WTC11 (cell line): Measurements from ENCODE around the gene FOXI1. TPM values are rescaled to one million over a fixed set of nuclear protein-coding genes. Genes with fewer than 3 reads are reported as not detected.

Experiments used
- ATAC-seq: fragments of 200-7000 bp; cut with Tn5 transposase; 2 replicates; pipeline ENCODE4 v1.10.0; 2021; ENCODE audit warnings: mild to moderate bottlenecking, moderate library complexity
- CTCF ChIA-PET: fragments of 300-600 bp; sonication (Branson Sonifier 250); formaldehyde crosslinking; loops from one replicate; lab custom pipeline; 2021; ENCODE audit warnings: antibody characterized with exemption; lab: Charles Lee
- POLR2A ChIA-PET: fragments of 350-600 bp; sonication (Branson Sonifier 250); formaldehyde crosslinking; loops from one replicate; lab custom pipeline; 2021; ENCODE audit warnings: antibody characterized with exemption; lab: Charles Lee
- DNase-seq: peaks from one replicate; pipeline ENCODE4 v3.0.0; 2021; ENCODE audit warnings: low spot score
- H3K27ac Mint-ChIP-seq: 2 replicates; pipeline ENCODE4 v1.8.0; 2021; ENCODE audit warnings: mixed read lengths
- H3K27me3 Mint-ChIP-seq: 2 replicates; pipeline ENCODE4 v1.8.0; 2021; ENCODE audit warnings: low read depth, mild to moderate bottlenecking, moderate library complexity, mixed read lengths
- H3K36me3 Mint-ChIP-seq: 2 replicates; pipeline ENCODE4 v1.8.0; 2021; ENCODE audit warnings: mixed read lengths
- H3K4me1 Mint-ChIP-seq: 2 replicates; pipeline ENCODE4 v1.8.0; 2022; ENCODE audit warnings: mixed read lengths
- H3K4me3 Mint-ChIP-seq: 2 replicates; pipeline ENCODE4 v1.8.0; 2021; ENCODE audit warnings: mild to moderate bottlenecking, moderate library complexity, mixed read lengths
- H3K9me3 Mint-ChIP-seq: 2 replicates; pipeline ENCODE4 v1.8.0; 2021; ENCODE audit warnings: mixed read lengths
- AR ChIP-seq: fragments of 250-450 bp; sonication (Bioruptor Pico); IDR thresholded peaks from 2 replicates; pipeline ENCODE4 v1.9.0; 2021; ENCODE audit warnings: mild to moderate bottlenecking
- CREM ChIP-seq: sonication (generic); formaldehyde crosslinking; IDR thresholded peaks from 2 replicates; pipeline ENCODE4 v1.8.1; 2022; ENCODE audit warnings: mild to moderate bottlenecking, missing genetic modification reagents, moderate library complexity
- FOXJ3 ChIP-seq: sonication (generic); formaldehyde crosslinking; IDR thresholded peaks from 2 replicates; pipeline ENCODE4 v1.9.0; 2021; ENCODE audit warnings: missing genetic modification reagents, mild to moderate bottlenecking, borderline replicate concordance
- FOXK1 ChIP-seq: sonication (generic); formaldehyde crosslinking; IDR thresholded peaks from 2 replicates; pipeline ENCODE4 v1.8.0; 2022; ENCODE audit warnings: mild to moderate bottlenecking, moderate library complexity, missing genetic modification reagents
- JUN ChIP-seq: sonication (generic); formaldehyde crosslinking; IDR thresholded peaks from 2 replicates; pipeline ENCODE4 v1.8.0; 2023; ENCODE audit warnings: mild to moderate bottlenecking, missing genetic modification reagents
- MLX ChIP-seq: sonication (generic); formaldehyde crosslinking; IDR thresholded peaks from 2 replicates; pipeline ENCODE4 v1.8.1; 2023; ENCODE audit warnings: mild to moderate bottlenecking, missing genetic modification reagents, moderate library complexity
- NR1H2 ChIP-seq: sonication (generic); formaldehyde crosslinking; IDR thresholded peaks from 2 replicates; pipeline ENCODE4 v1.9.0; 2021; ENCODE audit warnings: mild to moderate bottlenecking, moderate library complexity, missing genetic modification reagents
- NR2C2 ChIP-seq: sonication (generic); formaldehyde crosslinking; IDR thresholded peaks from 2 replicates; pipeline ENCODE4 v1.8.0; 2022; ENCODE audit warnings: mild to moderate bottlenecking, missing genetic modification reagents
- SMAD4 ChIP-seq: sonication (generic); formaldehyde crosslinking; IDR thresholded peaks from 2 replicates; pipeline ENCODE4 v1.8.0; 2022; ENCODE audit warnings: mild to moderate bottlenecking, missing genetic modification reagents
- TEAD1 ChIP-seq: sonication (generic); formaldehyde crosslinking; IDR thresholded peaks from 2 replicates; pipeline ENCODE4 v1.8.0; 2022; ENCODE audit warnings: mild to moderate bottlenecking, missing genetic modification reagents
- ZMAT4 ChIP-seq: fragments of 250-450 bp; sonication (Bioruptor Pico); IDR thresholded peaks from 2 replicates; pipeline ENCODE4 v1.9.0; 2021; ENCODE audit warnings: mild to moderate bottlenecking
- ZNF263 ChIP-seq: sonication (generic); formaldehyde crosslinking; IDR thresholded peaks from 2 replicates; pipeline ENCODE4 v1.8.1; 2022; ENCODE audit warnings: low read depth, mild to moderate bottlenecking, moderate library complexity, missing genetic modification reagents
- ZNF281 ChIP-seq: sonication (generic); formaldehyde crosslinking; IDR thresholded peaks from 2 replicates; pipeline ENCODE4 v1.8.0; 2023; ENCODE audit warnings: mild to moderate bottlenecking, missing genetic modification reagents
- ZNF512 ChIP-seq: sonication (generic); formaldehyde crosslinking; IDR thresholded peaks from 2 replicates; pipeline ENCODE4 v1.8.1; 2022; ENCODE audit warnings: missing genetic modification reagents, borderline replicate concordance
- total RNA-seq: library from RNA; stranded (reverse); gene quantifications from 3 replicates; pipeline ENCODE4 v1.2.3, GENCODE V29; 2021
- TF ChIP-seq, protein P1 (sequence below): sonication (generic); formaldehyde crosslinking; IDR thresholded peaks from 2 replicates; pipeline ENCODE4 v1.8.1; 2022; ENCODE audit warnings: low read depth, missing genetic modification reagents, borderline replicate concordance

The FOXI1 gene
- total RNA-seq, 1 experiment from 2014 or later, result not detected

- TF ChIP-seq, protein P1, sequence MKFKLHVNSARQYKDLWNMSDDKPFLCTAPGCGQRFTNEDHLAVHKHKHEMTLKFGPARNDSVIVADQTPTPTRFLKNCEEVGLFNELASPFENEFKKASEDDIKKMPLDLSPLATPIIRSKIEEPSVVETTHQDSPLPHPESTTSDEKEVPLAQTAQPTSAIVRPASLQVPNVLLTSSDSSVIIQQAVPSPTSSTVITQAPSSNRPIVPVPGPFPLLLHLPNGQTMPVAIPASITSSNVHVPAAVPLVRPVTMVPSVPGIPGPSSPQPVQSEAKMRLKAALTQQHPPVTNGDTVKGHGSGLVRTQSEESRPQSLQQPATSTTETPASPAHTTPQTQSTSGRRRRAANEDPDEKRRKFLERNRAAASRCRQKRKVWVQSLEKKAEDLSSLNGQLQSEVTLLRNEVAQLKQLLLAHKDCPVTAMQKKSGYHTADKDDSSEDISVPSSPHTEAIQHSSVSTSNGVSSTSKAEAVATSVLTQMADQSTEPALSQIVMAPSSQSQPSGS (CRISPR knock-in tag), result no peak
- TF ChIP-seq FOXK1 (CRISPR knock-in tag) (no peak), ZNF512 (CRISPR knock-in tag) (no peak)
- no peak overlapping the region for H3K27ac Mint-ChIP-seq
- ChIA-PET POLR2A (no interaction called here), CTCF (interaction anchor here (0.8 kb wide), 1 partner anchor 63 kb away, joined by 3 read pairs; no protein-coding TSS in a partner anchor)
- DNase-seq, result no peak
- H3K27me3 Mint-ChIP-seq, result no peaks in the 10 kb centered on the region
- H3K4me3 Mint-ChIP-seq, result no peak overlapping the region
- ATAC-seq, result no peak
- H3K4me1 Mint-ChIP-seq, result no peaks in the 10 kb centered on the region
- H3K36me3 Mint-ChIP-seq, result no peaks in the 10 kb centered on the region
- H3K9me3 Mint-ChIP-seq, result no peaks in the 10 kb centered on the region
Observed at GRCh38 chr5:170132976-170133448, 27.3 kb downstream of the FOXI1 start.

DNA sequence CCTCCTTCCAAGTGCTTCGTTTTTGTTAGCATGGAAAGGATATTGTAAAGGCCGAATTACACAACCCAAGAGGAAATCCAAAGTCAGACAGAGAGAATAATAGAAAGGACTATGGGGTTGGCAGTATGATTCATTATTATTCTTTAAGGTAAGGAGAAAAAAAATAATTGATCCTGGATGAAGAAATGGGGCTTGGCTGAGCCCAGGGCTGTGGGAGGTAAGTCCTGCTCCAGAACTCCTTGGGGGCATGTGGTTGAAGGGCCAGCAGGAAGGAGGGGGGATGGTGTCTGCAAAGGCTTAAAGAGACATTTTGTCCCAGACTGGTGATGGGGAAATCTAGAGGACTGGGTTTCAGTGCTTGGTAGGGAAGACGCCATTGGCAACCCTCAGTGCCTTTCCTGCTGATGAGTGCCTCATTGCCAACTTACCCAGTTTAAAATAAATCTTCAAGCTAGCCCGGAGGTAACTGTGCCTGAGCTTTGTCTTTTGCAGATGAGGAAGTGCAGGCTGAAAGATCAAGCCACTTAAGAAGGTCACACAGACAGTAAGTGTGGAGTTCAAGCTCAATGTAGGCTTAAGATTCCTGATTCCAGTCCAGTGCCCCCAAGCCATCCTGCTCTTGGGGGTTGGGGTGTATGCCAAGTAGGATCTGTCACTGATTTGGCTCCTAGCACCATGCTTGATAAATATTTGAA, 30.2 kb downstream of the FOXI1 start:
- ATAC-seq (no peak), DNase-seq (no peak)
- ChIA-PET POLR2A (no interaction called here), CTCF (no interaction called here)
- TF ChIP-seq FOXJ3 (no peak), ZNF281 (CRISPR knock-in tag) (no peak), NR1H2 (no peak)
- 0 out of 2 replicates have a peak, but pooled peaks cover 8% of the 10 kb centered on the region for H3K9me3 Mint-ChIP-seq
- H3K4me1 Mint-ChIP-seq, result no peaks in the 10 kb centered on the region
- H3K4me3 Mint-ChIP-seq, result no peak overlapping the region
- H3K27ac Mint-ChIP-seq, result no peak overlapping the region
- H3K27me3 Mint-ChIP-seq, result no peaks in the 10 kb centered on the region
- no peaks in the 10 kb centered on the region for H3K36me3 Mint-ChIP-seq

DNA sequence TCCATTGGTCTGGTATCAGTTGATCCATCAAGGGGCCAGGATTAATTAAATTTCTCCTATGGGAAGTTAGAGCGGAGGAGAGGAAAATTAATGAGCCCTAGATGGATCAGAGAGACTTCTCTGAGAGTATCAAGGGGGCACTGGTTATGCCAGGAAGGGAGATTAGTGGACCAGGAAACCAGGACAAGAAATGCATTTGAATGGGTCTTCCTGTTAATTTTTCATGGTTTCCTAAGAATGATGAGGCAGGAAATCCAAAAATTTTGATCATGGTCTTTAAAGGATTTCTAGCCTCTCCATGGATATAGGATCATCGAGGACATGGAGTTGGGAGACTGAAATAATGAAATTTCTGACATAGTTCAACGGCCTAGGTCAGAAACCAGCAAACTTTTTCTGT, 30.8 kb downstream of the FOXI1 start:
- CTCF ChIA-PET, result no interaction called here
- no peak overlapping the region for H3K27ac Mint-ChIP-seq
- TF ChIP-seq MLX (CRISPR knock-in tag) (no peak), AR (CRISPR knock-in tag) (no peak), ZNF263 (CRISPR knock-in tag) (no peak), ZMAT4 (CRISPR knock-in tag) (no peak), ZNF281 (CRISPR knock-in tag) (no peak), FOXJ3 (no peak), JUN (CRISPR knock-in tag) (no peak), FOXK1 (CRISPR knock-in tag) (no peak), SMAD4 (no peak), NR2C2 (CRISPR knock-in tag) (no peak), TEAD1 (CRISPR knock-in tag) (no peak), CREM (CRISPR knock-in tag) (no peak)
- TF ChIP-seq, protein P1 (CRISPR knock-in tag), result no peak

More for the DNA sequence above, 30.8 kb downstream of the FOXI1 start:
- POLR2A ChIA-PET, result no interaction called here
- ATAC-seq (no peak), DNase-seq (no peak)
- Mint-ChIP-seq H3K27me3 (no peaks in the 10 kb centered on the region), H3K4me1 (no peaks in the 10 kb centered on the region), H3K9me3 (peaks cover 11% of the 10 kb centered on the region; the same call in 1 of the 2 replicates), H3K4me3 (no peak overlapping the region), H3K36me3 (no peaks in the 10 kb centered on the region)
